ENCODE measurements around the gene ERBB4. TPM values are rescaled to one million over a fixed set of nuclear protein-coding genes. Genes with fewer than 3 reads are reported as not detected.
"Not testable (repeated sequence)": the region's sequence is repeated elsewhere in the genome, so short reads cannot be mapped to it uniquely, and the experiment has no call there.

The ERBB4 gene
- total RNA-seq, 6 donors from 2014 or later: 3.3 to 24.2 (median 11.7) TPM

DNA sequence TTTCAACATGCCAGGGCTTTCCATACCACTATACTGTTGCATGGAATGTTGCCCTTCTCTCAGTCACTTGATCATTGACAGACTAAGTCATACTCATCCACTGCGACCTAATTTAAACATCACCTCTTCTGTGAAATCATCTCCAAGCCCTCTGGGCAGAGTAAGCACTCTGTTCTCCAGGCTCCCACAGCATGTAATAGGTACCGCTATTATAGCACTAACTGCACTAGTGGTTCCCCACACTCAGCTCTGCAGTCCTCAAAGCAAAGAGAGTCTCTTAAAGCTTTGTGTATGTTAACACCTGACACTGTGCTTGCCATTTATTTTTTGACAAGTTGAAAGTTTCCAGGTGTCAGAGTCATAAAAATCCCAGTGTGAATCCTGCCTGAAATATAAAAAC lies 947.2 kb downstream of the ERBB4 start:
- H3K36me3 ChIP-seq: no peaks in the 10 kb centered on the region
- H3K27ac ChIP-seq: no peak overlapping the region
- H3K27me3 ChIP-seq: no peaks in the 10 kb centered on the region
- no peak overlapping the region for H3K4me3 ChIP-seq
- no peak for TF ChIP-seq EP300 (IDR thresholded peaks at IDR 0.05)
- TF ChIP-seq CTCF (IDR thresholded peaks at IDR 0.05): no peak
- no peak for TF ChIP-seq POLR2AphosphoS5 (IDR thresholded peaks at IDR 0.05)
- TF ChIP-seq POLR2A (IDR thresholded peaks at IDR 0.05): no peak
- no peaks in the 10 kb centered on the region for H3K4me1 ChIP-seq
- 46 to 48% methylated on average over 2 of the region's 2 CpGs for WGBS, 2 donors
- H3K9me3 ChIP-seq: no peaks in the 10 kb centered on the region
- no peak for DNase-seq
- ATAC-seq (ENCODE audit: low FRiP score in 2 of 2): peak in 1 of 2 donors; percentile 24

DNA sequence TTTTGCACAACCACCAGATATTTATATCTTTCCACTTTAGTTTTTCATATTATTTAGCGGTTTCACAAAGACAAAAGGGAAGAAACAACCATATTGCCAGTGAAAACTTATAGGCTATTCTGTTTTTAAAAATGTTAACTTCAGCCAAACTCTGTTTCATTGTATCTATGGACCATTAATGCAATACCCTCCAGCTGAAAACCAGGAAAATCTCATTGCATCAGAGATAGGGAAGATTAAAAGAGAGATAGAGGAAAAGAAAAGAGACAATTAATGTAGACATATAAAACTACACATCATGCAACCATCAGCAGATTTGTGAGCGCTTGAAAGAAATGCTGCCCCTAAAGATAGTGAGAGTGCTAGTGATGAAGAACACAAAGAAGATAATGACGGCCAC lies 970.2 kb downstream of the ERBB4 start:
- DNase-seq (no peak), ATAC-seq (ENCODE audit: low FRiP score in 2 of 2) (no peak)
- WGBS, 2 donors: 81 to 83% methylated on average over 3 of the region's 3 CpGs
- TF ChIP-seq POLR2AphosphoS5 (IDR thresholded peaks at IDR 0.05) (no peak), CTCF (IDR thresholded peaks at IDR 0.05) (no peak), EP300 (IDR thresholded peaks at IDR 0.05) (no peak), POLR2A (IDR thresholded peaks at IDR 0.05) (no peak)
- Histone ChIP-seq H3K9me3 (no peaks in the 10 kb centered on the region), H3K27ac (no peak overlapping the region), H3K27me3 (no peaks in the 10 kb centered on the region), H3K4me1 (no peaks in the 10 kb centered on the region), H3K4me3 (no peak overlapping the region), H3K36me3 (no peaks in the 10 kb centered on the region)

DNA sequence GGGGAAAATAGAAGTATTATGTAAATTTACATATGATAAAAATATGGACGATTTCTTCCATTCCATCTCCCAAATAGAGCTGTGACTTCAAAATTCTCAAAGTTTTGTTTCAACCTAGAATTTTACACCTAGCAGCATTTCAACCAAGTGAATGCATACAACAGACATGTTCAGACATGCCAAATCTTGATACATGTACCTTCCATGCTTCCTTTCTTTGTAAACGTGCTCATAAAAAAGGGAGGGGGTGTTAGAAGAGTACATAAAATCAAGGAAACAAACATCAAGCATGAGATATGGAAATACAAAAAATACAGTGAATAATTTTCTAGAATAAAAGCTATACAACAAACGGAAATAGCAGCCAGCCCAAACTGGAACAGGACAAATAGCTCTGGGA lies 974.2 kb downstream of the ERBB4 start:
- no peaks in the 10 kb centered on the region for H3K36me3 ChIP-seq
- no peaks in the 10 kb centered on the region for H3K4me1 ChIP-seq
- no peak for ATAC-seq (ENCODE audit: low FRiP score in 2 of 2)
- no peak overlapping the region for H3K27ac ChIP-seq
- no peak overlapping the region for H3K4me3 ChIP-seq
- no peaks in the 10 kb centered on the region for H3K27me3 ChIP-seq
- DNase-seq: no peak
- TF ChIP-seq POLR2A (IDR thresholded peaks at IDR 0.05): no peak
- no peak for TF ChIP-seq POLR2AphosphoS5 (IDR thresholded peaks at IDR 0.05)
- TF ChIP-seq EP300 (IDR thresholded peaks at IDR 0.05): no peak
- TF ChIP-seq CTCF (IDR thresholded peaks at IDR 0.05): no peak
- 69 to 70% methylated on average over 3 of the region's 3 CpGs for WGBS, 2 donors
- H3K9me3 ChIP-seq: no peaks in the 10 kb centered on the region

DNA sequence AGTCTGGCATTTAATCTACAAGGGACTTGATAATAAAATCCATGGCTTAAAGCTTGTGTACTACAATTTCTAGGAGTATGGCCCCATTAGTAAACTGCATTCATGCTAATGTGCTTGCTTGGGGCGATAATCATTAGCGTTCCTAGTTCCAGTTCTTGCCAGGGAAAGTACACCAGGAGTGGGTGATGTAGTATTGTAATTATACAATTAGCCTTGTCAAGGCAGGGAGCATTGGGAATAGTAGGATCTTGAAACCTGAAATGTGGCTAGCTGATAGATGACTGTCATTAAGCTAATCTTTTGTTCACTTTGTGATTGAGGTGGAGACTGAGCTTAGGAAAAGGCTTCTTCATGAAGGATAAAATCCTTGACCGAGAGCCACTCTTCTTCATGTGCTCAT lies 993.0 kb downstream of the ERBB4 start:
- no peak overlapping the region for H3K4me3 ChIP-seq
- H3K27me3 ChIP-seq: no peaks in the 10 kb centered on the region
- no peak overlapping the region for H3K27ac ChIP-seq
- DNase-seq: no peak
- H3K9me3 ChIP-seq: no peaks in the 10 kb centered on the region
- H3K4me1 ChIP-seq: no peaks in the 10 kb centered on the region
- 90% methylated on average over 3 of the region's 3 CpGs for WGBS, 2 donors
- no peak for ATAC-seq (ENCODE audit: low FRiP score in 2 of 2)
- TF ChIP-seq CTCF (IDR thresholded peaks at IDR 0.05) (no peak), POLR2AphosphoS5 (IDR thresholded peaks at IDR 0.05) (no peak), POLR2A (IDR thresholded peaks at IDR 0.05) (no peak), EP300 (IDR thresholded peaks at IDR 0.05) (no peak)
- H3K36me3 ChIP-seq: no peaks in the 10 kb centered on the region

- Histone ChIP-seq H3K36me3 (no peaks in the 10 kb centered on the region), H3K27ac (no peak overlapping the region), H3K4me3 (no peak overlapping the region), H3K4me1 (no peaks in the 10 kb centered on the region), H3K9me3 (peaks cover 0 to 4% (median 0%) of the 10 kb centered on the region in 4 donors), H3K27me3 (no peaks in the 10 kb centered on the region)
- no peak for TF ChIP-seq POLR2A (IDR thresholded peaks at IDR 0.05)
- no peak for TF ChIP-seq EP300 (IDR thresholded peaks at IDR 0.05)
- TF ChIP-seq POLR2AphosphoS5 (IDR thresholded peaks at IDR 0.05): no peak
- no peak for TF ChIP-seq CTCF (IDR thresholded peaks at IDR 0.05)
- DNase-seq (no peak), ATAC-seq (ENCODE audit: low FRiP score in 2 of 2) (no peak)
- WGBS, 2 donors: 43 to 50% methylated on average over 5 of the region's 5 CpGs
These were observed 1004.0 kb downstream of the ERBB4 start for GRCh38 chr2:211534632-211535031.

DNA sequence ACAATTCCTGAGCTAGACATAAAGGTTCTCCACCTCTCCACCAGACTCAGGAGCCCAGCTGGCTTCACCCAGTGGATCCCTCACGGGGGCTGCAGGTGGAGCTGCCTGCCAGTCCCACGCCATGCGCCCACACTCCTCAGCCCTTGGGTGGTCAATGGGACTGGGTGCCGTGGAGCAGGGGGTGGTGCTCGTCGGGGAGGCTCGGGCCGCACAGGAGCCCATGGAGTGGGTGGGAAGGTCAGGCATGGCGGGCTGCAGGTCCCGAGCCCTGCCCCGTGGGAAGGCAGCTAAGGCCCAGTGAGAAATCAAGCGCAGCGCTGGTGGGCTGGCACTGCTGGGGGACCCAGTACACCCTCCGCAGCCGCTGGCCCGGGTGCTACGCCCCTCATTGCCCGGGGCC lies 1014.4 kb downstream of the ERBB4 start:
- 97 to 100% methylated on average over 1 to 17 of the region's 18 CpGs for WGBS, 2 donors
- not testable (repeated sequence) for ATAC-seq (ENCODE audit: low FRiP score in 2 of 2); H3K9me3 ChIP-seq; H3K4me1 ChIP-seq; H3K36me3 ChIP-seq; H3K27ac ChIP-seq; H3K27me3 ChIP-seq; H3K4me3 ChIP-seq
- peak in 1 of 2 donors; percentile 60 for DNase-seq
